ENCODE data around the gene CDC42BPA. TPM values are rescaled to one million over a fixed set of nuclear protein-coding genes. Genes with fewer than 3 reads are reported as not detected.

CDC42BPA gene
- total and polyA plus RNA-seq, 9 of the 15 experiments (the other 6 are each of a cell fraction or from before 2014, with no cell fraction given), result 8.0 to 77.5 (median 52.1) TPM

GRCh38 chr1:226976978-226977642 lies 341.2 kb downstream of the CDC42BPA start (continued):
- TF ChIP-seq, protein P1, sequence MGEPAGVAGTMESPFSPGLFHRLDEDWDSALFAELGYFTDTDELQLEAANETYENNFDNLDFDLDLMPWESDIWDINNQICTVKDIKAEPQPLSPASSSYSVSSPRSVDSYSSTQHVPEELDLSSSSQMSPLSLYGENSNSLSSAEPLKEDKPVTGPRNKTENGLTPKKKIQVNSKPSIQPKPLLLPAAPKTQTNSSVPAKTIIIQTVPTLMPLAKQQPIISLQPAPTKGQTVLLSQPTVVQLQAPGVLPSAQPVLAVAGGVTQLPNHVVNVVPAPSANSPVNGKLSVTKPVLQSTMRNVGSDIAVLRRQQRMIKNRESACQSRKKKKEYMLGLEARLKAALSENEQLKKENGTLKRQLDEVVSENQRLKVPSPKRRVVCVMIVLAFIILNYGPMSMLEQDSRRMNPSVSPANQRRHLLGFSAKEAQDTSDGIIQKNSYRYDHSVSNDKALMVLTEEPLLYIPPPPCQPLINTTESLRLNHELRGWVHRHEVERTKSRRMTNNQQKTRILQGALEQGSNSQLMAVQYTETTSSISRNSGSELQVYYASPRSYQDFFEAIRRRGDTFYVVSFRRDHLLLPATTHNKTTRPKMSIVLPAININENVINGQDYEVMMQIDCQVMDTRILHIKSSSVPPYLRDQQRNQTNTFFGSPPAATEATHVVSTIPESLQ (CRISPR knock-in tag; IDR thresholded peaks at IDR 0.05), result no peak

- Histone ChIP-seq H3K9me1 (ENCODE audit: control insufficient read depth, insufficient read depth, low read length) (peaks cover 4% of the 10 kb centered on the region), H3K4me2 (ENCODE audit: insufficient read depth, low read length) (no peak overlapping the region), H3K9me3 (replicated peaks; ENCODE audit: control insufficient read depth, insufficient read depth, low read depth, low read length) (no peaks in the 10 kb centered on the region), H3K4me1 (replicated peaks in 1 of 2; ENCODE audit: control insufficient read depth in 2 of 2, insufficient read depth in 2 of 2, low read length in 2 of 2) (peaks cover 0 to 19% of the 10 kb centered on the region in 2 experiments; a peak in 1 of 5 replicates), H3K9ac (ENCODE audit: insufficient read depth in 1 of 2, low read depth in 2 of 2, low read length in 2 of 2) (no peak overlapping the region; a peak in 1 of 4 replicates), H3K4me3 (no peak overlapping the region), H2AFZ (ENCODE audit: low read depth, low read length) (no peak overlapping the region), H3K27me3 (ENCODE audit: control insufficient read depth in 2 of 2, insufficient read depth in 2 of 2, low read length in 2 of 2) (no peaks in the 10 kb centered on the region), H3K79me2 (ENCODE audit: control insufficient read depth, insufficient read depth, low read length) (no peaks in the 10 kb centered on the region), H3K27ac (ENCODE audit: extremely low read depth, low read depth, low read length) (no peak overlapping the region), H4K20me1 (replicated peaks; ENCODE audit: control insufficient read depth, insufficient read depth, low read length) (no peaks in the 10 kb centered on the region; the same call in 1 of the 2 replicates), H3K36me3 (ENCODE audit: control insufficient read depth, insufficient read depth, low read length) (0 out of 3 replicates have a peak, but pooled peaks cover 2% of the 10 kb centered on the region)
- ATAC-seq, result no peak
- ChIA-PET POLR2A (interaction anchor here (0.7 kb wide), 1 partner anchor 403 kb away, joined by 4 read pairs; no protein-coding TSS in a partner anchor), CTCF (ENCODE audit: low intra/inter-chr PET ratio) (no interaction called here)
- no peak for DNase-seq (ENCODE audit: extremely low read depth in 1 of 4, low spot score in 3 of 4)
- TF ChIP-seq ATF1 (CRISPR knock-in tag; IDR thresholded peaks at IDR 0.05) (no peak), ATF1 (tag; IDR thresholded peaks at IDR 0.05) (no peak), SPI1 (IDR thresholded peaks at IDR 0.05; ENCODE audit: borderline replicate concordance, low read depth, low read length) (no peak), RBM39 (optimal IDR thresholded peaks at IDR 0.05; ENCODE audit: low read depth, low read length) (no peak), MCM5 (IDR thresholded peaks at IDR 0.05; ENCODE audit: low read depth) (no peak), ZNF408 (CRISPR knock-in tag; IDR thresholded peaks at IDR 0.05; ENCODE audit: low read depth) (no peak)
- intact Hi-C loops (cut with micrococcal nuclease), result no loop called here
- no peak for FAIRE-seq
- BruUV-seq (replicated peaks), result no TSS peak
- in situ Hi-C loops (cut with MboI), result no loop called here
- WGBS (ENCODE audit: insufficient coverage, low coverage, missing lambda C conversion rate), result 88% methylated on average over 18 of the region's 34 CpGs
Observed at GRCh38 chr1:226976276-226976977, 341.9 kb downstream of the CDC42BPA start.
